Upper lobe of left lung (tissue), 6 donors: ENCODE results near the gene ADRB2. TPM values are rescaled to one million over a fixed set of nuclear protein-coding genes. Genes with fewer than 3 reads are reported as not detected.

Experiments
- ATAC-seq, 2 donors: fragments of 200-7000 bp; cut with Tn5 transposase; one replicate each; pipeline ENCODE4 v1.9.1; 2022; ENCODE audit warnings: mild to moderate bottlenecking in 2 of 2, moderate library complexity in 2 of 2; ENCODE audit not compliant: low FRiP score in 2 of 2
- DNase-seq, 2 donors: peaks; one replicate each; pipeline ENCODE4 v3.0.0-alpha.2; 2019 to 2020
- H3K27ac ChIP-seq, 4 donors: fragments of 200-600 bp; sonication (generic); one replicate each; pipeline ENCODE4 v1.5.1; 2016 to 2019
- H3K27me3 ChIP-seq, 4 donors: fragments of 200-600 bp; sonication (generic); one replicate each; pipeline ENCODE4 v1.5.1; 2017 to 2019
- H3K36me3 ChIP-seq, 4 donors: fragments of 200-600 bp; sonication (generic); one replicate each; pipeline ENCODE4 v1.5.1; 2016 to 2019
- H3K4me1 ChIP-seq, 4 donors: fragments of 200-600 bp; sonication (generic); one replicate each; pipeline ENCODE4 v1.5.1; 2018 to 2019
- H3K4me3 ChIP-seq, 4 donors: fragments of 200-600 bp; sonication (generic); one replicate each; pipeline ENCODE4 v1.5.1; 2017 to 2019; ENCODE audit warnings: mild to moderate bottlenecking in 2 of 4, moderate library complexity in 1 of 4
- H3K9me3 ChIP-seq, 4 donors: fragments of 200-600 bp; sonication (generic); one replicate each; pipeline ENCODE4 v1.5.1; 2018 to 2019
- CTCF ChIP-seq, 6 experiments: fragments of 450-650 bp in 4 of 6; fragments of 200-600 bp in 2 of 6; sonication (generic) in 2 of 6; IDR thresholded peaks; one replicate each; pipeline ENCODE4 v1.5.1; 2016 to 2019; ENCODE audit warnings: antibody characterized with exemption in 6 of 6
- EP300 ChIP-seq, 4 donors: sonication (generic); formaldehyde crosslinking; IDR thresholded peaks; one replicate each; pipeline ENCODE4 v1.5.1; 2017; ENCODE audit warnings: antibody characterized with exemption in 4 of 4, control low read depth in 2 of 4
- POLR2A ChIP-seq, 4 donors: fragments of 450-650 bp; IDR thresholded peaks; one replicate each; pipeline ENCODE4 v1.5.1; 2016 to 2017; ENCODE audit warnings: antibody characterized with exemption in 4 of 4, mild to moderate bottlenecking in 2 of 4
- POLR2AphosphoS5 ChIP-seq, 2 donors: sonication (generic); formaldehyde crosslinking; IDR thresholded peaks; one replicate each; pipeline ENCODE4 v1.5.1; 2017; ENCODE audit warnings: antibody characterized with exemption in 2 of 2
- WGBS, 2 donors: methylation state at CpG; one replicate each; pipeline ENCODE4 v1.1.5; 2017 to 2018; 5-methylcytosine and 5-hydroxymethylcytosine counted together
- total RNA-seq, 6 donors: library from RNA; depleted of rRNA in 4 of 6; stranded (reverse); fragments of >200 nt in 4 of 6; gene quantifications; one replicate each; pipeline versions ENCODE4 v1.1.0 to v1.2.1, GENCODE V29; 2016 to 2021
- donor health status: DM: no; HTN: no; CAD: no; lungs with moderate emphysema.
- donor health status: DM: no; HTN: yes; CAD: no; lungs with severe emphysema.

Gene ADRB2
- total RNA-seq, 6 donors from 2014 or later = 22.4 to 77.4 (median 34.2) TPM

- Histone ChIP-seq H3K27ac (peak overlapping the region; percentile 89 to 99 (median 92)), H3K27me3 (no peaks in the 10 kb centered on the region), H3K4me3 (peak overlapping the region; percentile 53 to 79 (median 67)), H3K9me3 (no peaks in the 10 kb centered on the region), H3K36me3 (no peaks in the 10 kb centered on the region), H3K4me1 (peaks cover 22 to 52% (median 30%) of the 10 kb centered on the region in 4 donors)
- DNase-seq (no peak), ATAC-seq (peak; percentile 42 to 67)
- WGBS, 2 donors = 0 to 2% methylated on average over 7 to 9 of the region's 9 CpGs
- TF ChIP-seq POLR2A (IDR thresholded peaks at IDR 0.05) = peak in 1 of 4 donors; percentile 43
- peak; percentile 4 to 57 for TF ChIP-seq POLR2AphosphoS5 (IDR thresholded peaks at IDR 0.05)
- no peak for TF ChIP-seq CTCF (IDR thresholded peaks at IDR 0.05)
- TF ChIP-seq EP300 (IDR thresholded peaks at IDR 0.05) = peak in 1 of 4 donors; percentile 33
Observed at GRCh38 chr5:148825716-148826052, 727 bp upstream of the ADRB2 start.

- peak in 1 of 2 donors; percentile 0 for ATAC-seq
- 19% methylated on average over 12 of the region's 28 CpGs; no CpG with 5 or more reads in 1 of the 2 donors for WGBS, 2 donors
Observed at GRCh38 chr5:148826739-148827070, 294 bp downstream of the ADRB2 start.

GRCh38 chr5:148827723-148828122 is 1.3 kb downstream of the ADRB2 start:
- H3K4me3 ChIP-seq = peak overlapping the region; percentile 53 to 79 (median 67)
- no peaks in the 10 kb centered on the region for H3K9me3 ChIP-seq
- 33 to 48% methylated on average over 7 of the region's 7 CpGs for WGBS, 2 donors
- H3K36me3 ChIP-seq = peaks cover 0 to 3% (median 0%) of the 10 kb centered on the region in 4 donors
- DNase-seq (no peak), ATAC-seq (no peak)
- peaks cover 31 to 72% (median 45%) of the 10 kb centered on the region in 4 donors for H3K4me1 ChIP-seq
- peak overlapping the region; percentile 89 to 99 (median 92) for H3K27ac ChIP-seq
- H3K27me3 ChIP-seq = no peaks in the 10 kb centered on the region
- TF ChIP-seq POLR2AphosphoS5 (IDR thresholded peaks at IDR 0.05) (peak in 1 of 2 donors; percentile 7), CTCF (IDR thresholded peaks at IDR 0.05) (no peak), POLR2A (IDR thresholded peaks at IDR 0.05) (peak in 1 of 4 donors; percentile 16), EP300 (IDR thresholded peaks at IDR 0.05) (no peak)

More at GRCh38 chr5:148826739-148827070, 294 bp downstream of the ADRB2 start:
- no peak for TF ChIP-seq POLR2AphosphoS5 (IDR thresholded peaks at IDR 0.05)
- TF ChIP-seq CTCF (IDR thresholded peaks at IDR 0.05) = peak in 2 of 6 experiments; percentile 15 to 17
- no peak for TF ChIP-seq EP300 (IDR thresholded peaks at IDR 0.05)
- no peak for TF ChIP-seq POLR2A (IDR thresholded peaks at IDR 0.05)
- no peaks in the 10 kb centered on the region for H3K36me3 ChIP-seq
- DNase-seq = no peak
- peaks cover 21 to 62% (median 35%) of the 10 kb centered on the region in 4 donors for H3K4me1 ChIP-seq
- no peaks in the 10 kb centered on the region for H3K27me3 ChIP-seq
- peak overlapping the region; percentile 53 to 79 (median 67) for H3K4me3 ChIP-seq
- no peaks in the 10 kb centered on the region for H3K9me3 ChIP-seq
- H3K27ac ChIP-seq = peak overlapping the region; percentile 89 to 99 (median 92)

- Histone ChIP-seq H3K4me1 (peaks cover 40 to 81% (median 51%) of the 10 kb centered on the region in 4 donors), H3K36me3 (peaks cover 0 to 3% (median 0%) of the 10 kb centered on the region in 4 donors), H3K4me3 (peak overlapping the region; percentile 53 to 79 (median 67)), H3K9me3 (no peaks in the 10 kb centered on the region), H3K27me3 (no peaks in the 10 kb centered on the region), H3K27ac (peak overlapping the region; percentile 89 to 99 (median 92))
- no peak for DNase-seq
- TF ChIP-seq EP300 (IDR thresholded peaks at IDR 0.05) (no peak), POLR2A (IDR thresholded peaks at IDR 0.05) (peak in 2 of 4 donors; percentile 18 to 19), CTCF (IDR thresholded peaks at IDR 0.05) (peak in 2 of 6 experiments; percentile 22 to 29), POLR2AphosphoS5 (IDR thresholded peaks at IDR 0.05) (peak; percentile 40 to 41)
- 14 to 20% methylated on average over 6 of the region's 6 CpGs for WGBS, 2 donors
- no peak for ATAC-seq
Observed at GRCh38 chr5:148828511-148829247, 2.3 kb downstream of the ADRB2 start.
